ENCODE data around the gene ASXL1.
"Not testable (repeated sequence)": the region's sequence is repeated elsewhere in the genome, so short reads cannot be mapped to it uniquely, and the experiment has no call there.

The ASXL1 gene

DNA sequence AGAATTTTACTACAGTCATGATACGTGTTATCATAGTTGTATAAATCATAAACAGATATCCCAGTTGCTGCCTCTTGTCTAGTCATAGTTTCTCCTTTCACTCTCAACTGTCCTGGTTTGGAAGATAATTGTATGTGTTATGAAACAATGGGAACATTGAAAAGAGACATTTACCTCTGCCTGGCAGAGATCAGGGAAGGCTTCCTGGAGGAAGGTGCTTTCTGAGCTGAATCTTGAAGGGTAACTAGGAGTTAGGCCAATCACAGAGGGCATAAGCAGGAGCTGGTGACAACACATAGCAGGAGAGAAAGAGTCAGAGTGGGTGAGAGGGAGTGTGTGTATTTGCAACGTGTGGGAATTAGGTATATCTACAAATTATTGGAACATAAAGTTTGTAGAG, 5.4 kb downstream of the ASXL1 start:
- no peak for DNase-seq

DNA sequence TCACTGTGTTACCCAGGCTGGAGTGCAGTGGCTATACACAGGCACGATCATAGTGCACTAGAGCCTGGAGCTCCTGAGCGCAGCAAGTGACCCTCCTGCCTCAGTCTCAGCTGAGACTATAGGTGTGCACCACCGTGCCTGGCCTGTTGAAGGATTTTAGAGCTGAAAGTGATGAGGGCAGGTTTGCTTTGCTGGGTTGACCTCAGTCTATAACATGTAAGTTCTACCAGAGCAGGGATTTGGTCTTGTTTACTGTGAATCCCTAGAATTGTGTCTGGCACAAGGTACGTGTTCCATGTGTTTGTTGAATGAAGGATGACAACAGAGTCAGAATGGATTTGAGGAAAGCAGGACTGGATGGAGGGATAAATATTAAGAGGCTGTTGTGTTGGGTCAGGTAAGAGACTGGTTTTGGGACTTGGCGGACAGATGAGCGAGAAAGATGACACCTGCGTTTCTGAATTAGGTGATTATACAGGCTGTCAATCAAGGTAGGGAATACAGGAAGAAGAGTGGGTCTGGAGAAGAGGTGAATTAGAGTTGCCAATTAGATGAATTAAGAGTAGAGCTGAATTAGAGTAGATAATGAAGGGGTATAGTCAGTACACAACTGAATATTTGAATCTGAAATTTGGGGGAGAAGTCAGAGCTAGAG, 6.5 kb downstream of the ASXL1 start:
- no peak for DNase-seq

DNA sequence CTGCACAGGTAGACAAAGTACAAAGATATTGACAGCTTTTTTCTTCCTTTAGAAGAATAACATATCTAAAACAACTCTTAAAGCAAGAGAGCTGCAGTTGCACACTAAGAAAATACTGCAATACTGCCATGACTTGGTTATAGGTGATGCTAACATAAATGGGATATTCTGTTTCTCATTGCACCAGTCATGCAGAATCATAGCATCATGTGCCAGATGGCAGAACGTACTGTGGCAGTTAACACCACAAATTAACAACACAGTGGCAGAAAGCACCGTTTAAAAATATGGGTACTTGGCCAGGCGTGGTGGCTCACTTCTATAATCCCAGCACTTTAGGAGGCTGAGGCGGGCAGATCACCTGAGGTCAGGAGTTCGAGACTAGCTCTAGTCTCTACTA, 7.4 kb downstream of the ASXL1 start:
- DNase-seq = peak in 1 of 5 experiments; percentile 41

DNA sequence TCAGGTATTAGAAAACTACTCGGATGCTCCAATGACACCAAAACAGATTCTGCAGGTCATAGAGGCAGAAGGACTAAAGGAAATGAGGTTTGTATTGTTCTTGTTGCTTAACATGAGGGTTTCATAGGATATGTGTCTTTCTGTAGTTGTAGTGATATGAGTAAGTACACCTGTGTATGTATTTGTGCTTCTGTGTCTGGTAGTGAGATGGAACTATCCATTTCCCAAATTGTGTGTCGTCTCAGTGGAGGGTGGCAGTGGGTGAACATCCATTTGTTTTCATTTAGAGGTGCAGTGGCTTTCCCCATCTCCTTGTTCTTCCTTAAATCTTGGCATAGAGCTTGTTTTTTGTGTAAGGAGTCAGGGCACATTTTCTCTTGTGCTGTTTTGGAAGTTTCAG, 8.2 kb downstream of the ASXL1 start:
- peak in 1 of 5 experiments; percentile 72 for DNase-seq

DNA sequence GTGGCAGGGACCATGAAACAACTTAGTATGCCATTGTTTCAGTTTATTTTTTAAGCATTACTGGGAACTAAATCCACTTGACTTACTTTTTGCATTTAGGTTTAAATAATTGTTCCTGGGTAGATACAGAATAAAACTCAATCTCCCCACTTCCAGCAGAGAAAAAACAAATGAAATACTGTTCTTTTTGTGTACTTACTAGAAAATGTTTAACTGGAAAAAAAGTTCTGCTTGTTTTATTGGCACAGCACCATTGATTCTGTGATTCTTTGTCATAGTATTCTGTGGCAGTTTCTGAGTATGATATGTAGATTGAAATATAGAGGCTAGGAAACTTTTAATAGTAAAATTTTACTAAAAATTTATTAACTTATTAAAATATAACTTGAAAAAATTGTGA, 10.2 kb downstream of the ASXL1 start:
- DNase-seq = no peak

DNA sequence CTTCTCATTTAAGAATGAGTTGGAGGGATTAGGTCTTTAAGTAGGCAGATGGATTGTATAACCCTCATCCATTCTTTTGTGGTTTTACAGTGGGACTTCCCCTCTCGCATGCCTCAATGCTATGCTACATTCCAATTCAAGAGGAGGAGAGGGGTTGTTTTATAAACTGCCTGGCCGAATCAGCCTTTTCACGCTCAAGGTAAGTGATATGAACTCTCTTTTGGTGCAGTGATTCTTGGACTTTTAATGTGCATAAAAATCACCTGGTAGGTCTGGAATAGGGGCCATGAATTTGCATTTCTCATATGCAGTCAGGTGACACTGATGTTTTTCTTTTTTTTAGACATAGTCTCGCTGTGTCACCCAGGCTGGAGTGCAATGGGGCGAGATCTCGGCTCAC, 10.8 kb downstream of the ASXL1 start:
- DNase-seq = no peak

DNA sequence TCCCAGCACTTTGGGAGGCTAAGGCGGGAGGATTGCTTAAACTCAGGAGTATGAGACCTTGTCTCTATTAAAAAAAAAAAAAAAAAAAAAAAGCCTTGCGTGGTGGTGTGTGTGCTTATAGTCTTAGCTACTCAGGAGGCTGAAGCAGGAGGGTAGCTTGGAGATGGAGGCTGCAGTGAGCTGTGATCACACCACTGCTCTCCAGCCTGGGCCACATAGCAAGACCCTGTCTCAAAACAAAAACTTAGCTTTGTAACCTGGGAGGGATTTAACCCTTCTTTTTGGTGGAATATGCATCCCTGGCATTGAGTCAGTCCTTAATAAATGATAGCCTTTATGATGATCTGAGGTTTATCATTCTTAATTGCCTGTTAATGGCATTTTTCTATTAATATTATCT, 12.8 kb downstream of the ASXL1 start:
- DNase-seq = no peak

DNA sequence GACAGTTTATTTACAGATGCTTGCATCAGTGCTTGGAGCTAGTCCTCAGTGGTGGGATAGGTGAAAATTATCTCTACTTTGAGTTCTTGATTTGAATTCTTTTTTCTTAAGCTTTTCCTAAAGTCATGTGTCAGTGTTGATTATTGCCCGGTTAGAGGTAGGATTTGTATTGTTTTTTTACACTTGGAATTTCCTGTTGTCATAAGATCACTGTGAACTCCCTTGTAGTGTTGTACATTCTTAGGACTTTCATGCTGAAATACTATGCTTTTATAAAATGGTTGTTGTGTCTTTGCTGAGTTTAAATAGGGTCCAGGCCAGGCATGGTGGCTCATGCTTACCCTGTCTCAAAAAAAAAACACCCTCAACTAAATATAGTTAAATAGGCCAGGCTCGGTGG, 20.3 kb downstream of the ASXL1 start:
- no peak for DNase-seq

DNA sequence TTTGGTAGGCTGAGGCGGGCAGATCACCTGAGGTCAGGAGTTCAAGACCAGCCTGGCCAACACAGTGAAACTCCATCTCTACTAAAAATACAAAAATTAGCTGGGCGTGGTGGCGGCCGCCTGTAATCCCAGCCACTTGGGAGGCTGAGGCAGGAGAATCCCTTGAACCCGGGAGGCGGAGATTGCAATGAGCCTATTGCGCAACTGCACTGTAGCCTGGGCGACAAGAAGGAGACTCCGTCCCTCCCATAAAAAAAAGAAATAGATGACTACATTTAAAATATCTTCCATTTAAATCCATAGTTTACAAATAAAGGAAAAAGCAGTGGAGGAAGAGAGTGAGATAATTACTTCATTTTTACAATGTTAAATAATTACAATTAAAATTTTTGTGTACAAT, 21.9 kb downstream of the ASXL1 start:
- DNase-seq = not testable (repeated sequence)

DNA sequence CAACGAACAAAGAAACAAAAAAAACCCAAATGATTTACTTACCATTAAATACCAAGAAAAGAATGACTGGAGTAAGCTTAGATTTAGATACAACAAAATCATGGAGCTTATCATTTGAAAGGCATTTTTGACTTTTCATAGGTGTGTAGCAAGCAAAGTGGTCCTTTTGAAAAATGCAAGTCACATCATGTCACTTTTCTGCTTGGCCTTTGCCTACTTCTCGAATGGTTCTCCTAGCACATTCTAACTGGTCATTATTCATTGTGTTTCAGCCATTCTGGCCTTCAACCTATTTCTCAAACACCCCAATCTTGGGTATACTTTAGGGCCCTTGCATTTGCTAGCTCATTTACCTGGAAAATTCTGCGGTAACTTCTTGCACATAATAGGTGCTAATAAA, 22.6 kb downstream of the ASXL1 start:
- no peak for DNase-seq

DNA sequence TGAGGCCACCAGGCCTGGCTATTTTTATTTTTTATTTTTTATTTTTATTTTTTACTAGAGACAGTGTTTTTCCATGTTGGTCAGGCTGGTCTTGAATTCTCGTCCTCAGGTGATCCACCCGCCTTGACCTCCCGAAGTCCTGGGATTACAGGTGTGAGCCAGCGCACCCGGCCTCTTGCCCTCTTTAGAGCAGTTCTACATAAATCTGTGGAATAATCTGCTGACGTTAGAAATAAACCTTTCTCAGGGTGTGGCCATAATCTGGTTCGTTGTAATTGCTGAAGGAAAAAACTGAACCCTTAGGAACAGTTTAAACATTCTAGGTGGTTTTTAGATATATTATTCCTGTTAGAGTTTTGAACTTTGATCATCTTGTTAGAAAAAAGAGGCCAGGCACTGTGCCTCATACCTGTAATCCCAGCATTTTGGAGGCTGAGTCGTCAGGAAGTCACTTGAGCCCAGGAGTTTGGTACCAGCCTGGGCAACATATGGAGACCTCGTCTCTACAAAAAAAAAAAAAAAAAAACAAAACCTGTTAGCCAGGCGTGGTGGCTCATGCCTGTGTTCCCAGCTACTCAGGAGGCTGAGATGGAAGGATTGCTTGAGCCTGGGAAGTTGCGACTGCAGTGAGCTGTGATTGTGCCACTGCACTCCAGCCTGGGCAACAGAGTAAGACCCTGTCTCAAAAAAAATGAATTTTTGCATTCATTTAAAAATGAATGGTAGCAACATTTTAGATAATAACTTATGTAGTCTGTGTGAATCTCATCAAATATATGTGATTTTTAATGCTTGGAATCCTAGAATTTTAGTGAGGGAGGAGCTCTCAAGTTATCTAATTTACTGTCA, 24.2 kb downstream of the ASXL1 start:
- no peak for DNase-seq

DNA sequence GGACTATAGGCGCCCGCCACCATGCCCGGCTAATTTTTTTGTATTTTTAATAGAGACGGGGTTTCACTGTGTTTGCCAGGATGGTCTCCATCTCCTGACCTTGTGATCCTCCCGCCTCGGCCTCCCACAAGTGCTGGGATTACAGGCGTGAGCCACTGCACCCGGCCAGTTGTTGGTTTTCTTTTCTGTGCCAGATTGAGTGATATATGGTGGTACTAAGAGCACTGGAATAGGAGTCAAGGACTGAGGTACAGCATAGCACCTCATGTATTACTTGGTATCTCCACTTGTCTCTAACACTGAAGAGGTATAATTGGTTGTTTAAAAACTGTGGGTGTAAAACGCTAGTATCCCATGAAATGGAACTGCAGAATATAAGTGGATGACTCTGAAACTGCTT, 25.3 kb downstream of the ASXL1 start:
- not testable (repeated sequence) for DNase-seq

DNA sequence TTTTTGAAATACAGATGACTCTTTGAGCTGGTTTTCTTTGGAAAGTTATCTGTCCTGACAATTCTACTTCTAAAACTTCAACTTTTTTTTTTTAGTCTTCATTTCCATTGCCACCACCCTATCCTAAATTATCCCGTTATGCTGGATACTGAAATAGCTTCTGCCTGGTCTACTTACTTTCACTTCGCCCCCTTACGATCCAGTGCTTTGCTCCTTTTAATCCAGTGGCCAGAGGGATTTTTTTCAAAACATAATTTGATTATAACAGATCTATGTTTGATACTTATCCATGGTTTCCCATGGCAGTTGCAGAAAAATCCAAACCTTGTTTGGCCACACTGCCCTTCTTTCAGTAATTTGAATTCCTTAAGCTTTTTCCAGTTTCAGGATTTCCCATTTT, 27.4 kb downstream of the ASXL1 start:
- DNase-seq = no peak

DNA sequence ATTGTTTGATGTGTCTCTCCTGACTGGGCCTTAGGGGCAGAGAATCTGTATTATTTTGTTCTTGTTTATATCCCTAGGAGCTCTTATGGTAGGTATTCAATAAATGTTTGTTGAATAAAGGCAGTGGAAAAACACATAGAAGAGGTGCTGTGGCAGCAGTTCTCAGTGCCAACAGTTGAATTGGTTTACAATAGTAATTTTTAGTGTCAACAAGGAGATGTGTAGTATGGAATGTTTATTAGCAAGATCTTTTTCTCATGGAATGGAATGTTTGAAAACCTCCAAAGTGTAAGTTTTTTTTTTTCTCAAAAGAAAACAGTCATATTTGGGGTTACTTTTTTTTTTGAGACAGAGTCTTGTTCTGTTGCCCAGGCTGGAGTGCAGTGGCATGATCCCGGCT, 28.0 kb downstream of the ASXL1 start:
- DNase-seq = no peak

DNA sequence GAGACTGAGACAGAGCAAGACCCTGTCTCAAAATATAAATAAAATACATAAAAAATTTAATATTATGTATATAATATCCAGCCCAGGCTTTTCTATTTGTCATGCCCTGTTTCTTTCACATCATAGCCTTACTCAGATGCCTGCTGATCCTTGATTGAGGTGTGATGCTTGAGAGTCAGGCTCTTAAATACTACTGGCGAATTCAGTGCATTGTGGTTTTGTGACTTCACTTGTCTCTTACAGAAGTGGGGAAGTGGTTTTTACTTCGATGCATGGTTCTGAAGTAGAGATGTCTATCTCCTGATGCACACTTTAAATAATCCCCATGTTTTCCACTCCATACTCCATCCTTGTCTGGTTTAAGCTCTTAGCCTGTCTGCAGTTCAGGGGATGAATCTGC, 29.1 kb downstream of the ASXL1 start:
- DNase-seq = peak in 3 of 5 experiments; percentile 7 to 95 (median 57)

DNA sequence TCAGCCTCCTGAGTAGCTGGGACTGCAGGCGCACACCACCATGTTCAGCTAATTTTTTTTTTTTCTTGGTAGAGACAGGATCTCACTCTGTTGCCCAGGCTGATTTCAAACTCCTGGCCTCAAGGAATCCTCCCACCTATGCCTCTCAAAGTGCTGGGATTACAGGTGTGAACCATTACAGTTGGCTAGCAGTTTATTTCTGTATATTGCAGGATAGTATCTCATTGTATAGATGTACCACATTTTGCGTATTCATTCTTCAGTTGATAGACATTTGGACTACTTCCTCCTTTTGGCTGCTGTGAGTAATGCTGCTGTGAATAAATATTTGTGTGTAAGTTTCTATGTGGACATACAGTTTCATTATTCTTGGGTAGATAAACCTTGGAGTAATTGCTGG, 32.9 kb downstream of the ASXL1 start:
- no peak for DNase-seq

DNA sequence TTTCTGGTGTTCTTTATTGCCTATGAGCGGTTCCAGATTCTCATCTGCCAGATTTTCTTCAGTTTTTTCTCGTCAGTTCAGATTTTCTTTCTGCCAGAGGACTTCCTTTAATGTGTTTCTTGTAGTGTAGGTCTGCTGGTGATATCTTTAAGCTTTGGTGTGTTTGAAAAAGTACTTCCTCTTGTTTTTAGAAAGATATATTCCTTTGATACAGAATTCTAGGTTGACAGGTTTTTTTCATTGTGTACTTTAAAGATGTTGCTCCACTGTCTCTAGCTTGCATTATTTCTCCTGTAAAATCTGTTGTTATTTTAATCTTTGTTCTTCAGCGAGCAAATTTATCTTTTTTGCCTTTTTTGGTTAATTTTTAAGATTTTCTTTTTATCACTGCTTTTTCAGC, 36.9 kb downstream of the ASXL1 start:
- no peak for DNase-seq

DNA sequence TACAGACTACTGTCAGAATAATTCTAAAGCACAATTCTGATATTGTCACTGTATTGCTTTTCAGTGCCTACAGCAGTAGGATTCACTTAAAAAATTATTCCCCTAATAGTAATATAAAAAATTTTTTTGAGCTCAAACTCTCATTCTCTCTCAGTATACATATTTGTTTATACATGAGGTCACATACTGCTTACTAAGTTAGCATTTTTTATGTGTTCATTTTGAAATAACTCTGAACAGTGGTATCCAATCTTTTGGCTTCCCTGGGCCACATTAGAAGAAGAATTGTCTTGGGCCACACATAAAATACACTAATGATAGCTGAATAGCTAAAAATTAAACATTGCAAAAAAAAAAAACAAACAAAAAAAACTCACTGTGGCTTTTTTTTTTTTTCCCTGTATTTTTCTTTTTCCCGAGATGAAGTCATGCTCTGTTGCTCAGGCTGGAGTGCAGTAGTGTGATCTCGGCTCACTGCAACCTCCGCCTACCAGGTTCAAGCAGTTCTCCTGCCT, 38.6 kb downstream of the ASXL1 start:
- DNase-seq = no peak

DNA sequence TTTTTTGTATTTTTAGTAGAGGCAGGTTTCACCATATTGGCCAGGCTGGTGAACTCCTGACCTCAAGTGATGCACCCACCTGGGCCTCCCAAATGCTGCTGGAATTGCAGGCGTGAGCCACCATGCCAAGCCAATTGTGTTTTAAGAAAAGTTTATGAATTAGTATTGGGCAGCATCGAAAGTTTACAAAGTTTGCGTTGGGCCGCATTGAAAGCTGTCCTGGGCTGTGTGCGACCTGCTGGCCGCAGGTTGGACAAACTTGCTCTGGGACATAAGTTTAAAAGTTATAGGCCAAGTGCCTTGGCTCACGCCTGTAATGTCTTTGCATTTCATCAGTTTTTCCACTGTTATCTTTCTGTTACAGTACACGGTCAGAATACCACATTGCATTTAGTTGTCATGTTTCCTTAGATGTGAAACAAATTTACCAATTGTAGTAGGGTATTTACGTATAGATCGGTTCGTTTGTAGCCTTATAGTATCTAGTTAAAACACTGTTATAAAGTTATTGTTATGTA, 39.5 kb downstream of the ASXL1 start:
- DNase-seq = no peak

DNA sequence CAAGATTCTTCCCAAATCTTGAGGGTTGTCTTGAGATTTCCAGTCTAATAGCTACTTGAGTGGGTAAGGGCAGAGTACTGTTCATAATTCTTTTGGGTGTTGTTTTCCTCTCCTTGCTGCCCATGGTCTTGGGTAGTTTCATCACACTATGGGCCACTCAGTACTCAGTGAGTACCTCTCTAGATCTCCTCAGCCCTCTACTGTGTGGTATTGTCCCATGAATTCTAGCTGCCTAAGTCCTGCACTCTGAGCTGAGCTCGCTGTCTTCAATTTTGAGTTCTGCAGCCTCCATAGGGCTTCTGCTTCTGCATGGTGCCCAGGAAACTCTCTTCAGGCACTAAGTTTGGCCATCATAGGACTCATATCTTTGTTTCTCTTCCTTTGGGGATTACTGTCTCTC, 42.3 kb downstream of the ASXL1 start:
- DNase-seq = no peak

DNA sequence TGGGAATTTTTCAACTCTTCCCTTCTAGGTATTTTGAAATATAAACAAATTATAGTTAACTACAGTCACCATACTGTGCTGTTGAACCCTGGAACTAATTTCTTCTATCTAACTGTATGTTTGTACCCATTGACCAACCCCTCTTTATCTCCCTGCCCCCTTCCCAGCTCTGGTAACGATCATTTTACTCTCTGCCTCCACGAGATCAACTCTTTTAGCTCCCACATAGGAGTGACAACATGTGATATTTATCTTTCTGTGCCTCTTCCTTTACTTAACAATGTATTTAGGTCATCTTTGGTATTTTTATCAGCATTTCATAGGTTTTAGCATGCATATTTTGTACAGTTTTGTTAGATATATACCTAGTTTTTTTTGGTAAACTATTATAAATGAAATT, 45.9 kb downstream of the ASXL1 start:
- no peak for DNase-seq

DNA sequence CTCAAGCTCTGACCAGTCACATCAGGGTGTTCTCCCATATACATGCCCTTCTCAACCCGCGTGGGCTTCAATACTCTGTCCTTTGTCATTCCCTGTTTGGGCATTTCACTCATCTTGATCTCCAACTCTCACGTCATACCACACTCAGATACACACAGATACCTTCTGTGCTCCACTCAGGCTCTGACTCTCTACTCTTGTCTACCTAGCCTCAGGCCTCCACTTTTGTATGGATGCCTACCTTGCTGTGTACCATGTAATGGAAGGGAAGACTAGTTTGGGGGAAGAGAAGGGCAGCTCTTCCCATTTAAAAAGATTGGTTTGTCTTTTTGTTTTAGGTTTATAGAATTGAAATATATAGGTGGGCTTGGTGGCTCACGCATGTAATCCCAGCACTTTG, 48.6 kb downstream of the ASXL1 start:
- no peak for DNase-seq

DNA sequence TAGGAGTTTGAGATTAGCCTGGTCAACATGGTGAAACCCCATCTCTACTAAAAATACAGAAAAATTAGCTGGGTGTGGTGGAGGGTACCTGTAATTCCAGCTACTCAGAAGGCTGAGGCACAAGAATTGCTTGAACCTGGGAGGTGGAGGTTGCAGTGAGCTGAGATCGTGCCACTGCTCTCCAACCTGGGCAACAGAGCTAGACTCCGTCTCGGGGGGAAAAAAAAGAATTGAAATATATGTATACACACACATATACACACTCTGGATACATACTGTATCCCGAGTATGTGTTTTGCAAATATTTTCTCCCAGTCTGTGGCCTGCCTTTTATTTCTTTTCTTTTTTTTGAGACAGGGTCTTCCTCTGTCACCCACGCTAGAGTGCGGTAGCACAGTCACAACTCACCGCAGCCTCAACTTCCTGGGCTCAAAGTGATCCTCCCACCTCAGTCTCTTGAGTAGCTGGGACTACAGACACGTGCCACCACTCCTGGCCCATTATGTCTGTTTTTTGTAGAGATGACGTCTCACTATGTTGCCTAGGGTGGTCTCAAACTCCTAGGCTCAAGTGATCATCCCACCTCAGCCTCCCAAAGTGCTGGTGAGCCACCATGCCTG, 49.1 kb downstream of the ASXL1 start:
- DNase-seq = peak; percentile 16 to 81 (median 60)

All from T-helper 2 cell (primary cell).